RCC 7860 (cell line): ENCODE data around the gene GART.
"Not testable (repeated sequence)": the region's sequence is repeated elsewhere in the genome, so short reads cannot be mapped to it uniquely, and the experiment has no call there.

Source experiments
- DNase-seq: peaks from one replicate; pipeline ENCODE4 v3.0.0-alpha.2; 2015; ENCODE audit warnings: low spot score
- FAIRE-seq: peaks from 2 replicates; lab custom pipeline; 2012; peaks lifted over from hg19 to GRCh38; lab: Jason Lieb, UNC

GART gene

DNA sequence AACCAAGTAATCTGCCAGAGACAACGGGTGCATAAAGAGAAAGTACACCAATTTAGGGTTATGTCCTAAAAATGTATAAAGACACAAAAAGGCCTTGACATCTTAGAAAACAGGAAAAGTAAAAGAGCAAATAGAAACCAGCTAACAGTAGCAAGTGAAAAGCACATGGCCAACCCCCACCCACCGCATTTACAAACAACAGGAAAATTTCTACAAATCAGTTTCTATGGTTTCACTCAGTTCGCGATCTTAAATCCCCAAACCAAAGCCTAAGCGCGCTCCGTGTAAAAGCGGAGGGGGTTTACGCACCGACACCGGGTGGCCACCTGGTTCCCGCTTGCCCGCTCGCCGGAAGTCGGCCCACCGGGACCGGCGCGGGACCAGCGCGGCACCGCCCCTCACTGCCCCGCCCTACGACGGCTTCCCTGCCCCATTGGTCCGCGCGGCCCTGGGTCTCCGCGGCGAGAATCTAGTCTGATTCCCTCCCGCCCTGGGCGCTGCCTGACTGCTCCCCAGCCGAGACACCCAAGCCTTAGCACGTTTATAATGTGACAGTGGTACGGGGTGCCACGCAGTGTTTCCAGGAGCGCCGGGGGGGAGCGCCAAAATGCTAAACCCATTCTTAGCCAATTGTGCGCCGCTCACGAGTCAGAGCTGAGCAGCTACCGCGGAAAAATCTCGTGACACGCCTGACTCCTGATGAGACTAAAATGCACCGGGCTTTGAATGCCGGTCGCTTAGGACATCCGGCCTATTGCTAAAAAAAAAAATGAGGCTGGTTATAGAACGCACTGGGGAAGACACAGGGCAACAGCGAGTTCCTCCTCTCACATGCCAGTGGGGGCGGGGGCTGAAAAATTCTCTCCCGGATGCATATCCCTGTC, at the start of gene GART:
GART (minus strand) TSS at position 362 of the 884 bp plus-strand sequence. CDS start 2,802 bp downstream, outside the sequence.
- FAIRE-seq (no peak), DNase-seq (peak; percentile 71)

DNA sequence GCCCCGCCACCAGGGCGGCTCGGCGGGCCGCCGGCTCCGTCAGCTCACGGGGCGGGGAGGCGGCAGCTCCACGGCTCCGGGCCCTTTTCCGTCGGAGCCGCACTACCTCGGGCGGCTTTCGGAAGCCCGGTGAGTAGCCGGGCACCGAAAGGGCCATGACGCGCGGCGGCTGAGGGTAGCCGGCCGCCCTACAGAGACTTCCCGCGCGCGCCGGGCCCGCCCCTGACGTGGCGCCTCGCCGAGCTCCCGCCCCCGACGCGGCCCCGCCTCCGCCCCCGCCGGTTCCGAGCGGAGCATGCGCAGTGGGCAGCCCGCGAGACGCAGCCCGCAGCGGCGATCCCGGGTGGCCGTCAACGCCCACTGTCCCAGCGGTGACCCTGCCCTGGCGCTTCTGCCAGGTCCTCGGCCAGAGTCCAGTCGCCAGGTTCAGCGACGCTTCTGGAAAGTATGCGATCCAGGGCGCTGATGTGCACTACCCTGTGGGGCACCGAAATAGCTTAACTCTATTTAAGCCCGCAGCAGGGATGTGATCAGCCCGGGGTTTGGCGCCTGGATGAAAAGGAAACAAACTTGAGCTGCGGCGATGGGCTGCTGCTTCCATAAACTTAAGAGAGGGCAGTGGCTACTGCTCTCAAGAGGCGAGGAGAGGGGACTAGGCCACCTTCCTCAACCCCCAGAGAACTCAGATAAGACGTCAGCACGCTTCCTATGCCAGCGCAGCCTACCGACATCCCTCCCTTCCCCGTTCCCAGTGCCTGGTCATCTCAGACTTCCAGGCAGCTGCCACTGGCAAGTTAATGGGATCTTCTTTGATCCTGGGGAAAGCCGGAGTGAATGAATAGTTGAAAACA, 46.8 kb upstream of the GART start, which contains the start of gene DONSON:
DONSON (minus strand) TSS at position 200 of the 851 bp plus-strand sequence; CDS start at position 157, 43 bp downstream.
- DNase-seq = peak; percentile 83
- FAIRE-seq = peak; percentile 14

GRCh38 chr21:33587792-33588484, 46.0 kb upstream of the GART start:
- FAIRE-seq = no peak
- no peak for DNase-seq

DNA sequence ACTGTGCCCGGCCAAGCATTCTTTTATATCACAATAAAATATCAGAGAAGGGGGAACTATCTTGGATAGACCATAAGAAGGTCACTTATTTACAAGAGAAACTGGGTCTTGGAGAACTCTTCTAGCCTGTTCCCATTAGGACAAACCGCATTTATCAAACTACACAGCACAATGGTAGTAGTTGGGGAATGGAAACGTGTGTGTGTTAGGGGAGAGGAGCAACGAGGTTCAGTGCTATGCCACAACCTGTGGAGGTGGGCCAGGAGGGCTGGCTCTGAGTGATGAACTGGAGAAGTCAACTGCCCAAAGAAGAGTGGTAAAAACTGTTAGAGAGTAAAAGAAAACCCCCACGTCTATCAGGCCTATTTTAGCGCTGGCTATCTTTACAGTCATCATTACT, 45.0 kb upstream of the GART start:
- FAIRE-seq = no peak

GRCh38 chr21:33584455-33584854, 42.5 kb upstream of the GART start:
- no peak for FAIRE-seq
- no peak for DNase-seq

More for the DNA sequence above, 45.0 kb upstream of the GART start:
- no peak for DNase-seq

GRCh38 chr21:33578959-33579542, 37.1 kb upstream of the GART start:
- no peak for FAIRE-seq
- DNase-seq = peak; percentile 10

DNA sequence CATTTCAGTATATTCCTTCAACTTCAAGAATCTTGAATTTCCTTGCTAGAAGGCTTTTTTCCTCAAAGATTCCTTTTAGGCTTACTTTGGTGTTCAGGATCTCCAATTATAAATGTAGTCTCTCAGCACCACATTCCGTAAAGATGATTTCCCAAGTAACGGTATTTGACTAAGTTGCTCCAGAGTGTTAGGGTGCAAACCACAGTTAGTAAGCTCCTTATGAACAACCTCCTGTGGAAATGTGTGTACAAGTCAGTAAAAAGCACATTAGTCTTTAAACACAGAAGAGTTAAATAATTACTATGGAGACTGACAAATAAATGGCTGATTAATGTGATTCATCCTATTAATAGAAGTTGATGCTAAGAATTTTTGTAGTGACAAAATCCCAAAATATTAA, 36.3 kb upstream of the GART start:
- peak; percentile 23 for DNase-seq
- peak; percentile 49 for FAIRE-seq

GRCh38 chr21:33576741-33577141, 34.8 kb upstream of the GART start:
- not testable (repeated sequence) for FAIRE-seq, DNase-seq

- DNase-seq (no peak), FAIRE-seq (no peak)
Measured at GRCh38 chr21:33572350-33572749, 30.4 kb upstream of the GART start.

- DNase-seq (peak; percentile 18), FAIRE-seq (no peak)
Measured at GRCh38 chr21:33569991-33570390, 28.1 kb upstream of the GART start.

GRCh38 chr21:33568448-33568847, 26.5 kb upstream of the GART start:
- no peak for DNase-seq
- FAIRE-seq = no peak

- DNase-seq (no peak), FAIRE-seq (no peak)
Measured at GRCh38 chr21:33567914-33568313, 26.0 kb upstream of the GART start.

- DNase-seq (no peak), FAIRE-seq (no peak)
Measured at GRCh38 chr21:33566514-33566913, 24.6 kb upstream of the GART start.

- no peak for FAIRE-seq
- no peak for DNase-seq
Measured at GRCh38 chr21:33562389-33562788, 20.5 kb upstream of the GART start.

DNA sequence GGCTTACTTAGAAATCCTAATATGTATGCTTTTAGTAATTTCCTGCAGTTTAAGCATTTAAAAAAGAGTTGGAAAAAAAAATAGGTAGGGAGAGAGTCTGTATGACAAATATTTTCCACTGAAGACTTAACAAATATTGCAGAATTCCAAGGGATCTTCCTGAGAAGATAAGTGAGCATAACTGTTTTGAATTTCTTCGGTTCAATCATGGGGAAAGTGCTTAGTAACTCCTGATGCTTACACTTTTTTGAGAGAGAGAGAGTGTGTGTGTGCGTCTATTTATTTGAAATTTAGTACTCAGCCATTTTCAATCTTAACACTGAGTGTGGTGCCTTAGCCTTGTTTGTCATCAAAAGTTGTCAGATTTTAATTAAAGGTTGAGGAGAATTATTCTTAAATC, 19.5 kb upstream of the GART start:
- FAIRE-seq (no peak), DNase-seq (no peak)

GRCh38 chr21:33560965-33561364, 19.0 kb upstream of the GART start:
- no peak for DNase-seq
- FAIRE-seq = no peak

DNA sequence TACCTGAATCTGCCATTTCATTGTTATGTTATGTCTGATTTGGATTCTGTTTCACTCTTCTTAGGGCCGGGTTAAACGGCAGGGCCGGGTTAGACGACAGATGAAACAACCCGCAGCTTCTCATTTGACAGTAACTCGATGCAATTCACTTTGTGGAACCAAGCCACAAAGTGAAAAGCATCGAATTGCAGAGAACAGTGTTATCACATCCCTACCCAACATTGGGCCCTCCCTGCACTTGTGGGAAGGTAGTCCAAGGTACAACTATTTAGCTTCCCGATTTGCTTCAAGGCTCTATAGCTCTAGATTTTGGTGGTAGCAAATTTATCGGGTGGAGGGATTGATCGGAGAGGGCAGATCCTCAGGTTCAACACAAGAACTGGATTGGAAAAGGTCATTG, 17.9 kb upstream of the GART start:
- DNase-seq (no peak), FAIRE-seq (no peak)

GRCh38 chr21:33558777-33559421, 17.0 kb upstream of the GART start:
- FAIRE-seq = no peak
- DNase-seq = no peak

DNA sequence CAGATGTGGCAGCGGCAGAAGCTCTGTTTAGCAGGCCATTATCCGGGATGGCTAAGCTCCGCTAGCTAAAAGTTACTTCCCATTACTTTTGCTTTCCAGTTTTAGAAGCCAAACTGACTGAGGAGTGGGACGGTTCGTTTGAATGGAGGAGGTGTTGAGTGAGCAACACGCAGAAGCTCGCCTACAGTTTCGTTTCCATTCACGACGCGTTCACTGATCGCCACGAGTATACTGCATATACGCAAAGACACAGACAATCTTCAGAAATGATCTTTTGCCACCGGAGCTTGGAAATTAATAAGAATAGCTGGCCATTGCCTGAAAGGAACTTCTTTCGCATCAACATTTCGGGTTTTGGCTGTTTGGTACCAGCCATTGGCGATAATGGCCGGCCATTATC, 15.5 kb upstream of the GART start:
- DNase-seq = no peak

GRCh38 chr21:33554982-33555344, 13.0 kb upstream of the GART start:
- FAIRE-seq = no peak
- DNase-seq = no peak

More for the DNA sequence above, 15.5 kb upstream of the GART start:
- no peak for FAIRE-seq
